Neural progenitor cell (in vitro differentiated cells): Measurements from ENCODE around the gene DMTF1. TPM values are rescaled to one million over a fixed set of nuclear protein-coding genes. Genes with fewer than 3 reads are reported as not detected.
A peak's percentile ranks its signal among the peaks of the same experiment; 100 is the strongest.

Source experiments
- DNase-seq: peaks from one replicate; pipeline ENCODE4 v3.0.0-alpha.2; 2016; ENCODE audit warnings: low spot score
- H2AFZ ChIP-seq: fragments of 200-600 bp; sonication (generic); replicated peaks from 2 replicates; pipeline ENCODE4 v1.6.1; 2016; ENCODE audit warnings: antibody characterized with exemption
- H3F3A ChIP-seq: fragments of 200-600 bp; sonication (generic); 2 replicates; pipeline ENCODE4 v1.6.1; 2016; ENCODE audit warnings: antibody characterized with exemption, low read depth
- H3K27ac ChIP-seq: fragments of 200-600 bp; sonication (generic); 2 replicates; pipeline ENCODE4 v1.5.1; 2016; ENCODE audit warnings: mild to moderate bottlenecking
- H3K27me3 ChIP-seq: fragments of 200-600 bp; sonication (generic); 2 replicates; pipeline ENCODE4 v1.6.1; 2016; ENCODE audit warnings: mild to moderate bottlenecking, moderate library complexity
- H3K36me3 ChIP-seq: fragments of 200-600 bp; sonication (generic); 2 replicates; pipeline ENCODE4 v1.5.1; 2016
- H3K4me1 ChIP-seq: fragments of 200-600 bp; sonication (generic); 2 replicates; pipeline ENCODE4 v1.6.1; 2016; ENCODE audit warnings: mixed run types
- H3K4me2 ChIP-seq: fragments of 200-600 bp; sonication (generic); 2 replicates; pipeline ENCODE4 v1.6.1; 2016
- H3K4me3 ChIP-seq: fragments of 200-600 bp; sonication (generic); 2 replicates; pipeline ENCODE4 v1.5.1; 2016
- H3K79me2 ChIP-seq: fragments of 200-600 bp; sonication (generic); 2 replicates; pipeline ENCODE4 v1.6.1; 2016; ENCODE audit warnings: low read depth
- H3K9ac ChIP-seq: fragments of 200-600 bp; sonication (generic); 2 replicates; pipeline ENCODE4 v1.6.1; 2016
- H3K9me3 ChIP-seq: fragments of 200-600 bp; sonication (generic); 2 replicates; pipeline ENCODE4 v1.5.1; 2016; ENCODE audit warnings: low read depth
- H4K20me1 ChIP-seq: fragments of 200-600 bp; sonication (generic); 2 replicates; pipeline ENCODE4 v1.6.1; 2016; ENCODE audit warnings: low read depth
- H3K27ac Mint-ChIP-seq: 3 replicates; pipeline ENCODE4 v1.8.0; 2021; ENCODE audit warnings: mixed read lengths
- H3K27me3 Mint-ChIP-seq: 2 replicates; pipeline ENCODE4 v1.8.0; 2022; ENCODE audit warnings: low read depth, mild to moderate bottlenecking, inconsistent platforms, moderate library complexity, mixed read lengths; ENCODE audit not compliant: insufficient read depth
- H3K36me3 Mint-ChIP-seq: 3 replicates; pipeline ENCODE4 v1.8.0; 2021; ENCODE audit warnings: mixed read lengths
- H3K4me1 Mint-ChIP-seq: 3 replicates; pipeline ENCODE4 v1.8.0; 2021; ENCODE audit warnings: mixed read lengths
- H3K4me3 Mint-ChIP-seq: 3 replicates; pipeline ENCODE4 v1.8.0; 2021; ENCODE audit warnings: mild to moderate bottlenecking, moderate library complexity, mixed read lengths
- H3K9me3 Mint-ChIP-seq: 3 replicates; pipeline ENCODE4 v1.8.0; 2020; ENCODE audit warnings: mixed read lengths
- EZH2 ChIP-seq: fragments of 200-600 bp; sonication (generic); IDR thresholded peaks from 2 replicates; pipeline ENCODE4 v1.6.1; 2017; ENCODE audit warnings: antibody characterized with exemption, mild to moderate bottlenecking, moderate library complexity
- EZH2phosphoT487 ChIP-seq: fragments of 200-600 bp; sonication (generic); IDR thresholded peaks from 2 replicates; pipeline ENCODE4 v1.6.1; 2017; ENCODE audit warnings: antibody characterized with exemption
- total RNA-seq: library from RNA; depleted of rRNA; stranded (reverse); fragments of >200 nt; gene quantifications from 2 replicates; pipeline ENCODE4 v1.2.3, GENCODE V29; 2015; ENCODE audit warnings: low replicate concordance
- TF ChIP-seq, protein P1 (sequence below): fragments of 200-600 bp; sonication (generic); IDR thresholded peaks from 2 replicates; pipeline ENCODE4 v1.5.1; 2017; ENCODE audit warnings: antibody characterized with exemption, mild to moderate bottlenecking

DMTF1 gene
- total RNA-seq, 1 donor from 2014 or later: 176 TPM

DNA sequence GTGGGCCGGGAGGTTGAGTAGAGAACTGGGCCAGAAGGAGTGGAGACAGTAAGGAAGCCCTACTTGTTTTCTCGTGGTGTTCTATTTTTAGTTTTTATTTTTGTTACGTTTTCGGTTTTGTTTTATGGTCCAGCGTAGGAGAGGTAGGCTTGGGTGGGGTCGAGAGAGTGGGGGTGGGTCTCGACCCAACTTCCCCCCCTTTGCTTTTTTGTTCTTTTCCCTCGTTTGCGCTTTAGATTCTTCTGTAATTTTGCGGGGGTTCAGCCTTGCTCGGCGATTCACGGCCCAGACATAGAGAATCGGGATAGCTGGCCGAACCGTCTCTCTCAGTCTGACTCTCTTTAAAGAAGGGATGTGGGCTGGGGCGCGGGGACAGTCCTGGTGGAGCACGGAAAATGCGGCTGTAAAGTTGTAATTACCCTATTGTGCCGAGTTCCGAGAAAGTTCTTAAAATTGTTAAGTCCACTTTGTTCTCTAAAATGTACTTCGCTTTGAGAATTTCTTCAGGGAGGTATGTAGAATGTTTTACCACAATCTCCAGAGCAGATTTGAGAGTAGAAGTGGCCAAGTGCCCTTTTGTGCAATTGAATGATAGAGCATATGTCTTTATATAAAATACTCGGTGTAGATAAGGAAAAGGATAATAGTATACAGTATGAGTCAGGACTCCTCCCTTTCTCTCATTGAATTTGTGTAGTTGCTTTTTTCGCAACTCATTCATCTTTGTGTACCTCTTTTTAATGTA is 816 bp downstream of the DMTF1 start:
- peak; percentile 49 for DNase-seq
- Histone ChIP-seq H3F3A (peaks cover 14% of the 10 kb centered on the region), H3K4me3 (peak overlapping the region; percentile 96), H3K36me3 (peaks cover 20% of the 10 kb centered on the region), H3K4me2 (peak overlapping the region; percentile 92), H2AFZ (no peak overlapping the region), H3K9ac (peak overlapping the region; percentile 99), H3K4me1 (peaks cover 33% of the 10 kb centered on the region), H3K27me3 (no peaks in the 10 kb centered on the region), H3K27ac (peak overlapping the region; percentile 100), H3K9me3 (no peaks in the 10 kb centered on the region), H3K79me2 (peaks cover 66% of the 10 kb centered on the region), H4K20me1 (peaks cover 50% of the 10 kb centered on the region)
- Mint-ChIP-seq H3K27me3 (peaks cover 7% of the 10 kb centered on the region), H3K4me3 (peak overlapping the region; percentile 98), H3K36me3 (peaks cover 3% of the 10 kb centered on the region), H3K9me3 (no peaks in the 10 kb centered on the region), H3K4me1 (peaks cover 33% of the 10 kb centered on the region), H3K27ac (peak overlapping the region; percentile 99)
- TF ChIP-seq, protein P1, sequence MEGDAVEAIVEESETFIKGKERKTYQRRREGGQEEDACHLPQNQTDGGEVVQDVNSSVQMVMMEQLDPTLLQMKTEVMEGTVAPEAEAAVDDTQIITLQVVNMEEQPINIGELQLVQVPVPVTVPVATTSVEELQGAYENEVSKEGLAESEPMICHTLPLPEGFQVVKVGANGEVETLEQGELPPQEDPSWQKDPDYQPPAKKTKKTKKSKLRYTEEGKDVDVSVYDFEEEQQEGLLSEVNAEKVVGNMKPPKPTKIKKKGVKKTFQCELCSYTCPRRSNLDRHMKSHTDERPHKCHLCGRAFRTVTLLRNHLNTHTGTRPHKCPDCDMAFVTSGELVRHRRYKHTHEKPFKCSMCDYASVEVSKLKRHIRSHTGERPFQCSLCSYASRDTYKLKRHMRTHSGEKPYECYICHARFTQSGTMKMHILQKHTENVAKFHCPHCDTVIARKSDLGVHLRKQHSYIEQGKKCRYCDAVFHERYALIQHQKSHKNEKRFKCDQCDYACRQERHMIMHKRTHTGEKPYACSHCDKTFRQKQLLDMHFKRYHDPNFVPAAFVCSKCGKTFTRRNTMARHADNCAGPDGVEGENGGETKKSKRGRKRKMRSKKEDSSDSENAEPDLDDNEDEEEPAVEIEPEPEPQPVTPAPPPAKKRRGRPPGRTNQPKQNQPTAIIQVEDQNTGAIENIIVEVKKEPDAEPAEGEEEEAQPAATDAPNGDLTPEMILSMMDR: no peak
- no peak for TF ChIP-seq EZH2
- no peak for TF ChIP-seq EZH2phosphoT487

DNA sequence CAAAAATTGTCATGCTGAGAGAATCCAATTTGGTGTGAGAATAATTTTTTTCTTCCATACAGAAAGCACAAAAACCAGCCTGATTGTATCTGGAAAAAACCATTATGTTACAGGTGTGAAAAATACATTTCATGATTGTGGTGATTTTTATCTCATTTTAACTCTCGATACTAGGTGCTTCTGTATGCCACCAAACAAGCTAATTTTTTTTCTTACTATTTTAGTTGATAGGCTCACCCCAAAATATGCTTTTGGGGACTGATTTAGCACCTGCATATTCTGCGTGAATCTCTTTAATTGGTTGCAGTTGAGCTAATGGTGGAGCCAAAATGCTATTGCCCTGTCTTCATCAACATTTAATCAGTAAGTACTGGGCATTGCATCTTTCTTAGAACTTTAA is 1.9 kb downstream of the DMTF1 start:
- Mint-ChIP-seq H3K9me3 (no peaks in the 10 kb centered on the region), H3K27ac (no peak overlapping the region), H3K27me3 (peaks cover 7% of the 10 kb centered on the region), H3K4me1 (peaks cover 33% of the 10 kb centered on the region), H3K4me3 (peak overlapping the region; percentile 98), H3K36me3 (peaks cover 3% of the 10 kb centered on the region)
- DNase-seq: no peak
- Histone ChIP-seq H3K9ac (peak overlapping the region; percentile 99), H3K79me2 (peaks cover 77% of the 10 kb centered on the region), H3K27ac (peak overlapping the region; percentile 100), H4K20me1 (peaks cover 61% of the 10 kb centered on the region), H3K9me3 (no peaks in the 10 kb centered on the region), H3K27me3 (no peaks in the 10 kb centered on the region), H3K4me3 (peak overlapping the region; percentile 96), H3K4me1 (peaks cover 33% of the 10 kb centered on the region), H3F3A (peaks cover 14% of the 10 kb centered on the region), H3K36me3 (peaks cover 21% of the 10 kb centered on the region), H3K4me2 (peak overlapping the region; percentile 92), H2AFZ (no peak overlapping the region)
- TF ChIP-seq EZH2phosphoT487 (no peak), EZH2 (no peak)
- TF ChIP-seq, protein P1: no peak

DNA sequence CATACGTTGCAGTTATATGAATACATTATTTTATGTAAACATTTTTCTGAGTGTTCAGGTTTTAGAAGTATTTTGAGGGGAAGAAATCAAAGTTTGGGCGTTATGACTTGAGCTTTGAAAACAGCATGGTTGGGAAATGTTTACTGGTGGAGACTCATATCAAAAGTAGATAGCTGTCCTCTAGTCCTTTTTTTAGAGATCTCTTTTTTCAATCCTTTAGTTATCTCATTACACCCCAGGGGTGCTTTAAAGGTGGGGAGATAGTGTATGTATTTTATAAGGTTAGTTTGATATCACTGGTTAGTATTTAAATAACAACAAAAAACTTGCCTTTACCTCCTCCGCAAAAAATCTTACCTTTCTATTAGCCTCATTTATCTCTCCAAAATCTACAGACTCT is 2.3 kb downstream of the DMTF1 start:
- no peaks in the 10 kb centered on the region for H3K27me3 ChIP-seq
- no peak overlapping the region for H2AFZ ChIP-seq
- H3K4me2 ChIP-seq: peak overlapping the region; percentile 92
- peaks cover 34% of the 10 kb centered on the region for H3K4me1 Mint-ChIP-seq
- H3K9me3 ChIP-seq: no peaks in the 10 kb centered on the region
- H3K36me3 ChIP-seq: peaks cover 21% of the 10 kb centered on the region
- H3K9ac ChIP-seq: peak overlapping the region; percentile 99
- peaks cover 81% of the 10 kb centered on the region for H3K79me2 ChIP-seq
- H3K9me3 Mint-ChIP-seq: no peaks in the 10 kb centered on the region
- peaks cover 4% of the 10 kb centered on the region for H3K36me3 Mint-ChIP-seq
- no peak for DNase-seq
- H3K27ac ChIP-seq: no peak overlapping the region
- H3K4me3 Mint-ChIP-seq: peak overlapping the region; percentile 98
- peak overlapping the region; percentile 96 for H3K4me3 ChIP-seq
- no peak overlapping the region for H3K27ac Mint-ChIP-seq
- H3K27me3 Mint-ChIP-seq: peaks cover 7% of the 10 kb centered on the region
- H3K4me1 ChIP-seq: peaks cover 33% of the 10 kb centered on the region
- peaks cover 65% of the 10 kb centered on the region for H4K20me1 ChIP-seq
- peaks cover 15% of the 10 kb centered on the region for H3F3A ChIP-seq
- TF ChIP-seq EZH2 (no peak), EZH2phosphoT487 (no peak)
- TF ChIP-seq, protein P1: no peak
